ENCODE measurements around the gene PTPRQ. TPM values are rescaled to one million over a fixed set of nuclear protein-coding genes. Genes with fewer than 3 reads are reported as not detected.
A peak's percentile ranks its signal among the peaks of the same experiment; 100 is the strongest.

PTPRQ gene
- total RNA-seq, 4 donors from 2014 or later: 0.47 to 6.0 (median 3.4) TPM

DNA sequence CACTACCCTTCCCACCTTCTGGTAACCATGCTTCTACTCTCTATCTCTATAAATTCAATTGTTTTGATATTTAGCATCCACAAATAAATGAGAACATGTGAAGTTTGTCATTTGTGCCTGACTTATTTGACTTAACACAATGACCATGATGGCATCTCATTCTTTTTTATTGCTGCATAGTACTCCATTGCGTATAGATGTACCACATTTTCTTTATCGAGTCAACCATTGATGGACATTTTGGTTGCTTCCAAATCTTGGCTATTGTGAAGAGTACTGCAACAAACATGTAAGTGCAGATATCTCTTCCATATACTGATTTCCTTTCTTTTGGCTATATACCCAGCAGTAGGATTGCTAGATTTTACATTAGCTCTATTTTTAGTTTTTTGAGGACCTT lies 73.6 kb downstream of the PTPRQ start:
- Histone ChIP-seq H3K36me3 (no peaks in the 10 kb centered on the region), H3K27ac (no peak overlapping the region), H3K9me3 (peaks cover 0 to 4% (median 0%) of the 10 kb centered on the region in 3 donors), H3K27me3 (no peaks in the 10 kb centered on the region), H3K4me1 (no peaks in the 10 kb centered on the region), H3K4me3 (no peak overlapping the region)
- ATAC-seq: no peak
- 77 to 100% methylated on average over 2 of the region's 2 CpGs for WGBS, 2 donors (ENCODE audit: low coverage in 1 of 2)
- TF ChIP-seq, protein P1, sequence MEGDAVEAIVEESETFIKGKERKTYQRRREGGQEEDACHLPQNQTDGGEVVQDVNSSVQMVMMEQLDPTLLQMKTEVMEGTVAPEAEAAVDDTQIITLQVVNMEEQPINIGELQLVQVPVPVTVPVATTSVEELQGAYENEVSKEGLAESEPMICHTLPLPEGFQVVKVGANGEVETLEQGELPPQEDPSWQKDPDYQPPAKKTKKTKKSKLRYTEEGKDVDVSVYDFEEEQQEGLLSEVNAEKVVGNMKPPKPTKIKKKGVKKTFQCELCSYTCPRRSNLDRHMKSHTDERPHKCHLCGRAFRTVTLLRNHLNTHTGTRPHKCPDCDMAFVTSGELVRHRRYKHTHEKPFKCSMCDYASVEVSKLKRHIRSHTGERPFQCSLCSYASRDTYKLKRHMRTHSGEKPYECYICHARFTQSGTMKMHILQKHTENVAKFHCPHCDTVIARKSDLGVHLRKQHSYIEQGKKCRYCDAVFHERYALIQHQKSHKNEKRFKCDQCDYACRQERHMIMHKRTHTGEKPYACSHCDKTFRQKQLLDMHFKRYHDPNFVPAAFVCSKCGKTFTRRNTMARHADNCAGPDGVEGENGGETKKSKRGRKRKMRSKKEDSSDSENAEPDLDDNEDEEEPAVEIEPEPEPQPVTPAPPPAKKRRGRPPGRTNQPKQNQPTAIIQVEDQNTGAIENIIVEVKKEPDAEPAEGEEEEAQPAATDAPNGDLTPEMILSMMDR (IDR thresholded peaks at IDR 0.05): no peak
- TF ChIP-seq POLR2A (IDR thresholded peaks at IDR 0.05) (no peak), POLR2AphosphoS5 (IDR thresholded peaks at IDR 0.05) (no peak), EP300 (IDR thresholded peaks at IDR 0.05) (no peak)

DNA sequence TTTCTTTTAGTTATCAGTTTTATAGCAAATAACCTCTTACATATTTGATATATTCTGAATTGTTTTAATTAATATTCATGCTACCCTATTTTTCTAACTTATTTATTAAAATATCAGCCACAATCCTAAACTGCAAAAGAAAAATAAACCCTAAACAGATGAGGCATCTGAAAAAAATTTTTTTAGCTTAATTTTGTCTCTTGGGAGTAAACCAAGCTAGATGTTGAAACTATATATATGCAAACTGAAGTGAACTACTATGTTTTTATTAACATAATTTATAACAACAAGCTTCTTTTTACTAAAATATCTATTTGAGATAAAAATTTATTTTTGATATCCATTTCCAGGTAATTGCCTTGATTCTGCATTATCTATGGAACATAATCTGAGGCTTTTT lies 87.6 kb downstream of the PTPRQ start:
- no peak overlapping the region for H3K27ac ChIP-seq
- H3K27me3 ChIP-seq: no peaks in the 10 kb centered on the region
- no peaks in the 10 kb centered on the region for H3K9me3 ChIP-seq
- H3K4me3 ChIP-seq: no peak overlapping the region
- TF ChIP-seq POLR2A (IDR thresholded peaks at IDR 0.05) (no peak), EP300 (IDR thresholded peaks at IDR 0.05) (no peak), POLR2AphosphoS5 (IDR thresholded peaks at IDR 0.05) (no peak)
- TF ChIP-seq, protein P1 (IDR thresholded peaks at IDR 0.05): no peak
- no peaks in the 10 kb centered on the region for H3K4me1 ChIP-seq
- no peaks in the 10 kb centered on the region for H3K36me3 ChIP-seq
- no peak for ATAC-seq

DNA sequence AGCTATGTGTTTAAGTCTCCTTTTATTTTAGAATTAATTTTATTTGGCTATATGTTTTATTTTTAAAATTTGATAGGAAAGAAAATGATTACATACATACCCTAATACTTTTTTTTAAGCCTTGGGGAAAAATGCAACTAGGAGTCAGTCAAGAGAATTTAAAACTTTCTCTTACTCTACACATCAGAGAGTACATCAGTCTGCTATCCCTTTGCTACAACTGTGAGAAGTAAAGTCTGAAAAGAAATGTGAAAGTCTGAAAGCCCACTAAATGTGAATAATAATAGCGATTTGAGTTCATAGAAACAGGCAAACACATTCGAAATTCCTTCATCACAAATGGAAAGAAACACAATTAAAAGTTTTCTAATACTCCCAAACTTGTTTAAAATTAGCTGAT lies 95.0 kb downstream of the PTPRQ start:
- TF ChIP-seq, protein P1 (IDR thresholded peaks at IDR 0.05): no peak
- TF ChIP-seq EP300 (IDR thresholded peaks at IDR 0.05) (no peak), POLR2A (IDR thresholded peaks at IDR 0.05) (no peak), POLR2AphosphoS5 (IDR thresholded peaks at IDR 0.05) (no peak)
- no peak overlapping the region for H3K4me3 ChIP-seq
- WGBS, 2 donors (ENCODE audit: low coverage in 1 of 2): 50 to 64% methylated on average over 2 of the region's 2 CpGs
- ATAC-seq: no peak
- H3K27me3 ChIP-seq: no peaks in the 10 kb centered on the region
- no peak overlapping the region for H3K27ac ChIP-seq
- peaks cover 0 to 1% (median 0%) of the 10 kb centered on the region in 3 donors for H3K9me3 ChIP-seq
- H3K36me3 ChIP-seq: no peaks in the 10 kb centered on the region
- H3K4me1 ChIP-seq: no peaks in the 10 kb centered on the region

DNA sequence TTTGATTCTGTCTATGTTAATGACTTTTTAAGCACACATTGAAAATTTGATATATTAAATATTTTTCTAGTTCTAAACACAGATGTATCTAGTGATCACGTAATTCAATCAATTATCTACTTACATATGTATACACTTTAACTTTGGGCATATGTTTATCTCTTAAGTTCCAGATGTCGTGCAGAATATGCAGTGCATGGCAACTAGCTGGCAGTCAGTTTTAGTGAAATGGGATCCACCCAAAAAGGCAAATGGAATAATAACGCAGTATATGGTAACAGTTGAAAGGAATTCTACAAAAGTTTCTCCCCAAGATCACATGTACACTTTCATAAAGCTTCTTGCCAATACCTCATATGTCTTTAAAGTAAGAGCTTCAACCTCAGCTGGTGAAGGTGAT lies 105.3 kb downstream of the PTPRQ start:
- peaks cover 0 to 17% (median 3%) of the 10 kb centered on the region in 3 donors for H3K4me1 ChIP-seq
- H3K27me3 ChIP-seq: no peaks in the 10 kb centered on the region
- no peaks in the 10 kb centered on the region for H3K9me3 ChIP-seq
- TF ChIP-seq POLR2AphosphoS5 (IDR thresholded peaks at IDR 0.05) (no peak), EP300 (IDR thresholded peaks at IDR 0.05) (no peak), POLR2A (IDR thresholded peaks at IDR 0.05) (no peak)
- TF ChIP-seq, protein P1 (IDR thresholded peaks at IDR 0.05): no peak
- no peak for ATAC-seq
- WGBS, 2 donors (ENCODE audit: low coverage in 1 of 2): 43 to 79% methylated on average over 3 of the region's 3 CpGs
- no peaks in the 10 kb centered on the region for H3K36me3 ChIP-seq
- no peak overlapping the region for H3K4me3 ChIP-seq
- H3K27ac ChIP-seq: no peak overlapping the region

DNA sequence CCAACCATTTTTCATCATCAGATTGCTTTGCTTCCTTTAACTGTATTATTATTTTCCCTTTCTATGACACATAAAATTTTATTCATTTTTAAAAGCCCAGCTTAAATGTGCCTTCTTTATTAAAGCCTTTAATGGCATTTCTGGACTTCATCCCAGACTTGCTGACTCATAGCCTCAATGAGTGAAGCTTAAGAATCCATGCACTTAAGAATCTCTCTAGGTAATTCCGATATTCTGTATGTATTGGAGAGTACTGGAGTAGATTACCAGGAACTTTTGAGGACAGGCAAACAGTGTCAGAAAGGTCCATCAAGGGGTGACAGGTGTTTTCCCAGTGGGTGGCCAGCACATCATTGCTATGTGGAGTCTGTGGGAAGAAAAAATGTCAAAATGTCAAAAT lies 107.9 kb downstream of the PTPRQ start:
- no peaks in the 10 kb centered on the region for H3K36me3 ChIP-seq
- peak; percentile 88 for TF ChIP-seq POLR2AphosphoS5 (IDR thresholded peaks at IDR 0.05)
- TF ChIP-seq, protein P1 (IDR thresholded peaks at IDR 0.05): no peak
- 27 to 40% methylated on average over 1 of the region's 1 CpG for WGBS, 2 donors (ENCODE audit: low coverage in 1 of 2)
- H3K4me1 ChIP-seq: peaks cover 0 to 17% (median 3%) of the 10 kb centered on the region in 3 donors
- H3K9me3 ChIP-seq: no peaks in the 10 kb centered on the region
- peak; percentile 78 for ATAC-seq
- H3K27ac ChIP-seq: peak overlapping the region in 3 of 4 donors; percentile 29 to 75 (median 38)
- H3K4me3 ChIP-seq: no peak overlapping the region
- H3K27me3 ChIP-seq: no peaks in the 10 kb centered on the region

Measured in gastroesophageal sphincter (tissue), 4 donors.